Activated T-cell treated with anti-CD3 and anti-CD28 coated beads, Interleukin-2, amount 50 U/mL, for 24 hours (primary cell): Measurements from ENCODE around the gene MYB.
"Not testable (repeated sequence)": the region's sequence is repeated elsewhere in the genome, so short reads cannot be mapped to it uniquely, and the experiment has no call there.

Experiments used
- DNase-seq: peaks from one replicate; pipeline ENCODE4 v3.0.0-alpha.2; 2020
- H3K27ac Mint-ChIP-seq: 2 replicates; pipeline ENCODE4 v1.8.0; 2020; ENCODE audit warnings: mild to moderate bottlenecking, mixed read lengths
- H3K27me3 Mint-ChIP-seq: 2 replicates; pipeline ENCODE4 v1.8.0; 2020; ENCODE audit warnings: mixed read lengths
- H3K36me3 Mint-ChIP-seq: 2 replicates; pipeline ENCODE4 v1.8.0; 2020; ENCODE audit warnings: low read depth, mixed read lengths
- H3K4me1 Mint-ChIP-seq: 2 replicates; pipeline ENCODE4 v1.8.0; 2020; ENCODE audit warnings: low read depth, mixed read lengths
- H3K4me3 Mint-ChIP-seq: 2 replicates; pipeline ENCODE4 v1.8.0; 2020; ENCODE audit warnings: mild to moderate bottlenecking, moderate library complexity, mixed read lengths
- H3K9me3 Mint-ChIP-seq: 2 replicates; pipeline ENCODE4 v1.8.0; 2020; ENCODE audit warnings: mixed read lengths

MYB gene

GRCh38 chr6:135154125-135154524 is 27.0 kb upstream of the MYB start:
- peaks cover 18% of the 10 kb centered on the region for H3K4me1 Mint-ChIP-seq
- H3K4me3 Mint-ChIP-seq, DNase-seq, H3K27me3 Mint-ChIP-seq, H3K27ac Mint-ChIP-seq, H3K9me3 Mint-ChIP-seq, H3K36me3 Mint-ChIP-seq: not testable (repeated sequence)

GRCh38 chr6:135158397-135158796 is 22.7 kb upstream of the MYB start:
- H3K9me3 Mint-ChIP-seq = no peaks in the 10 kb centered on the region
- peaks cover 2% of the 10 kb centered on the region for H3K27me3 Mint-ChIP-seq
- no peak overlapping the region for H3K4me3 Mint-ChIP-seq
- no peak for DNase-seq
- peaks cover 52% of the 10 kb centered on the region for H3K4me1 Mint-ChIP-seq
- no peaks in the 10 kb centered on the region for H3K36me3 Mint-ChIP-seq
- H3K27ac Mint-ChIP-seq = no peak overlapping the region

GRCh38 chr6:135159531-135159930 is 21.6 kb upstream of the MYB start:
- DNase-seq = no peak
- H3K27ac Mint-ChIP-seq = no peak overlapping the region
- no peaks in the 10 kb centered on the region for H3K9me3 Mint-ChIP-seq
- peaks cover 2% of the 10 kb centered on the region for H3K27me3 Mint-ChIP-seq
- H3K36me3 Mint-ChIP-seq = no peaks in the 10 kb centered on the region
- H3K4me3 Mint-ChIP-seq = no peak overlapping the region
- H3K4me1 Mint-ChIP-seq = peaks cover 58% of the 10 kb centered on the region

GRCh38 chr6:135161411-135162395 is 19.4 kb upstream of the MYB start:
- no peak for DNase-seq
- Mint-ChIP-seq H3K27ac (peak overlapping the region; percentile 93), H3K27me3 (peaks cover 2% of the 10 kb centered on the region), H3K36me3 (no peaks in the 10 kb centered on the region), H3K4me3 (peak overlapping the region; percentile 11), H3K9me3 (no peaks in the 10 kb centered on the region), H3K4me1 (peaks cover 62% of the 10 kb centered on the region)

GRCh38 chr6:135162678-135163439 is 18.2 kb upstream of the MYB start:
- H3K27ac Mint-ChIP-seq = peak overlapping the region; percentile 93
- peaks cover 2% of the 10 kb centered on the region for H3K27me3 Mint-ChIP-seq
- peaks cover 61% of the 10 kb centered on the region for H3K4me1 Mint-ChIP-seq

GRCh38 chr6:135163440-135163738 is 17.7 kb upstream of the MYB start:
- H3K27me3 Mint-ChIP-seq = peaks cover 2% of the 10 kb centered on the region
- H3K27ac Mint-ChIP-seq = peak overlapping the region; percentile 93
- H3K4me1 Mint-ChIP-seq = peaks cover 61% of the 10 kb centered on the region
- DNase-seq = peak; percentile 65
- no peaks in the 10 kb centered on the region for H3K9me3 Mint-ChIP-seq
- peak overlapping the region; percentile 37 for H3K4me3 Mint-ChIP-seq
- no peaks in the 10 kb centered on the region for H3K36me3 Mint-ChIP-seq

More at GRCh38 chr6:135162678-135163439, 18.2 kb upstream of the MYB start:
- peak overlapping the region; percentile 37 for H3K4me3 Mint-ChIP-seq
- H3K36me3 Mint-ChIP-seq = no peaks in the 10 kb centered on the region
- H3K9me3 Mint-ChIP-seq = no peaks in the 10 kb centered on the region
- DNase-seq = peak; percentile 57

- H3K9me3 Mint-ChIP-seq, H3K36me3 Mint-ChIP-seq, H3K4me3 Mint-ChIP-seq, DNase-seq, H3K27ac Mint-ChIP-seq, H3K27me3 Mint-ChIP-seq: not testable (repeated sequence)
- peaks cover 54% of the 10 kb centered on the region for H3K4me1 Mint-ChIP-seq
Observed at GRCh38 chr6:135164387-135164786, 16.7 kb upstream of the MYB start.

GRCh38 chr6:135165031-135165430 is 16.1 kb upstream of the MYB start:
- peaks cover 54% of the 10 kb centered on the region for H3K4me1 Mint-ChIP-seq
- H3K27me3 Mint-ChIP-seq = peaks cover 2% of the 10 kb centered on the region
- H3K9me3 Mint-ChIP-seq = no peaks in the 10 kb centered on the region
- no peak overlapping the region for H3K27ac Mint-ChIP-seq
- no peak for DNase-seq
- H3K4me3 Mint-ChIP-seq = no peak overlapping the region
- H3K36me3 Mint-ChIP-seq = no peaks in the 10 kb centered on the region

- no peak overlapping the region for H3K27ac Mint-ChIP-seq
- peaks cover 56% of the 10 kb centered on the region for H3K4me1 Mint-ChIP-seq
- H3K9me3 Mint-ChIP-seq = no peaks in the 10 kb centered on the region
- H3K4me3 Mint-ChIP-seq = no peak overlapping the region
- no peaks in the 10 kb centered on the region for H3K27me3 Mint-ChIP-seq
- H3K36me3 Mint-ChIP-seq = no peaks in the 10 kb centered on the region
- DNase-seq = no peak
Observed at GRCh38 chr6:135166515-135166914, 14.6 kb upstream of the MYB start.

- Mint-ChIP-seq H3K27ac (no peak overlapping the region), H3K36me3 (no peaks in the 10 kb centered on the region), H3K4me3 (no peak overlapping the region), H3K4me1 (peaks cover 45% of the 10 kb centered on the region), H3K9me3 (no peaks in the 10 kb centered on the region), H3K27me3 (no peaks in the 10 kb centered on the region)
- DNase-seq = no peak
Observed at GRCh38 chr6:135167617-135168016, 13.5 kb upstream of the MYB start.

- no peaks in the 10 kb centered on the region for H3K27me3 Mint-ChIP-seq
Observed at GRCh38 chr6:135168766-135169165, 12.3 kb upstream of the MYB start.

GRCh38 chr6:135170238-135170637 is 10.9 kb upstream of the MYB start:
- no peaks in the 10 kb centered on the region for H3K36me3 Mint-ChIP-seq
- no peak for DNase-seq
- H3K4me1 Mint-ChIP-seq = peaks cover 37% of the 10 kb centered on the region
- peak overlapping the region; percentile 51 for H3K4me3 Mint-ChIP-seq
- H3K9me3 Mint-ChIP-seq = no peaks in the 10 kb centered on the region
- H3K27ac Mint-ChIP-seq = peak overlapping the region; percentile 94
- H3K27me3 Mint-ChIP-seq = no peaks in the 10 kb centered on the region

More at GRCh38 chr6:135168766-135169165, 12.3 kb upstream of the MYB start:
- Mint-ChIP-seq H3K4me3 (no peak overlapping the region), H3K4me1 (peaks cover 39% of the 10 kb centered on the region), H3K27ac (no peak overlapping the region), H3K36me3 (no peaks in the 10 kb centered on the region), H3K9me3 (no peaks in the 10 kb centered on the region)
- DNase-seq = no peak

- Mint-ChIP-seq H3K36me3 (no peaks in the 10 kb centered on the region), H3K4me1 (peaks cover 37% of the 10 kb centered on the region), H3K9me3 (no peaks in the 10 kb centered on the region), H3K4me3 (peak overlapping the region; percentile 51), H3K27ac (peak overlapping the region; percentile 94), H3K27me3 (no peaks in the 10 kb centered on the region)
- DNase-seq = no peak
Observed at GRCh38 chr6:135170849-135171248, 10.3 kb upstream of the MYB start.

GRCh38 chr6:135173242-135173988 is 7.7 kb upstream of the MYB start:
- H3K4me3 Mint-ChIP-seq = no peak overlapping the region
- H3K9me3 Mint-ChIP-seq = no peaks in the 10 kb centered on the region
- no peak for DNase-seq
- H3K27me3 Mint-ChIP-seq = no peaks in the 10 kb centered on the region
- H3K4me1 Mint-ChIP-seq = peaks cover 46% of the 10 kb centered on the region
- H3K27ac Mint-ChIP-seq = no peak overlapping the region
- no peaks in the 10 kb centered on the region for H3K36me3 Mint-ChIP-seq
